Stimulated activated CD4-positive, alpha-beta T cell treated with anti-CD3 and anti-CD28 coated beads, Interleukin-1b, Interleukin-23, amount 100 ng/mL, for 1 hour (primary cell): ENCODE results near the gene RBM38.
A peak's percentile ranks its signal among the peaks of the same experiment; 100 is the strongest.

Experiments used
- DNase-seq, 2 donors: peaks; one replicate each; pipeline ENCODE4 v3.0.0-alpha.2; 2020; ENCODE audit warnings: low read depth in 2 of 2

The RBM38 gene

GRCh38 chr20:57374931-57375651, 16.1 kb upstream of the RBM38 start:
- DNase-seq = no peak

GRCh38 chr20:57375652-57376230, 15.5 kb upstream of the RBM38 start:
- DNase-seq = no peak

GRCh38 chr20:57377350-57377749, 13.8 kb upstream of the RBM38 start:
- DNase-seq = no peak

GRCh38 chr20:57378107-57378506, 13.1 kb upstream of the RBM38 start:
- no peak for DNase-seq

- DNase-seq = no peak
Measured at GRCh38 chr20:57378646-57379262, 12.4 kb upstream of the RBM38 start.

- no peak for DNase-seq
Measured at GRCh38 chr20:57379263-57379647, 11.9 kb upstream of the RBM38 start.

- no peak for DNase-seq
Measured at GRCh38 chr20:57380081-57380750, 11.0 kb upstream of the RBM38 start.

- peak; percentile 64 to 73 for DNase-seq
Measured at GRCh38 chr20:57381596-57382503, 9.3 kb upstream of the RBM38 start.

GRCh38 chr20:57382516-57382915, 8.7 kb upstream of the RBM38 start:
- DNase-seq = no peak

- DNase-seq = no peak
Measured at GRCh38 chr20:57383447-57384347, 7.5 kb upstream of the RBM38 start.

- DNase-seq = no peak
Measured at GRCh38 chr20:57384486-57384885, 6.7 kb upstream of the RBM38 start.

- DNase-seq = no peak
Measured at GRCh38 chr20:57384953-57385761, 6.0 kb upstream of the RBM38 start.

GRCh38 chr20:57385940-57386339, 5.3 kb upstream of the RBM38 start:
- no peak for DNase-seq

GRCh38 chr20:57386762-57387161, 4.4 kb upstream of the RBM38 start:
- DNase-seq = no peak

GRCh38 chr20:57387463-57387862, 3.7 kb upstream of the RBM38 start:
- no peak for DNase-seq

GRCh38 chr20:57387945-57388371, 3.2 kb upstream of the RBM38 start:
- no peak for DNase-seq

- peak in 1 of 2 donors; percentile 46 for DNase-seq
Measured at GRCh38 chr20:57388953-57389694, 2.1 kb upstream of the RBM38 start.

- DNase-seq = peak in 1 of 2 donors; percentile 49
Measured at GRCh38 chr20:57389695-57390603, 1.2 kb upstream of the RBM38 start.
